GM21360 (cell line): ENCODE measurements around the gene MIDN.
"Not testable (repeated sequence)": the region's sequence is repeated elsewhere in the genome, so short reads cannot be mapped to it uniquely, and the experiment has no call there.

Experiments used
- ATAC-seq: cut with Tn5 transposase; IDR thresholded peaks from one replicate; pipeline ENCODE4 v1.9.1; 2021; ENCODE audit warnings: mild to moderate bottlenecking, moderate library complexity; ENCODE audit not compliant: unreplicated experiment

MIDN gene

GRCh38 chr19:1248139-1248785 is at the start of gene MIDN:
Gene MIDN (plus strand): TSS chr19:1248583. CDS start chr19:1250297, 1,714 bp downstream.
- ATAC-seq = peak; percentile 7

GRCh38 chr19:1199531-1199930 is 48.9 kb upstream of the MIDN start:
- no peak for ATAC-seq

- not testable (repeated sequence) for ATAC-seq
Measured at GRCh38 chr19:1200614-1201013, 47.8 kb upstream of the MIDN start.

- ATAC-seq = peak; percentile 80
Measured at GRCh38 chr19:1205114-1206099, 43.0 kb upstream of the MIDN start, which contains the start of gene STK11. Gene STK11 (plus strand): TSS chr19:1205778. CDS start chr19:1206914, 1,136 bp downstream.

- ATAC-seq = no peak
Measured at GRCh38 chr19:1206150-1206863, 42.1 kb upstream of the MIDN start.

GRCh38 chr19:1206864-1207450 is 41.4 kb upstream of the MIDN start:
- ATAC-seq = no peak

GRCh38 chr19:1208830-1209229 is 39.6 kb upstream of the MIDN start:
- not testable (repeated sequence) for ATAC-seq

GRCh38 chr19:1210227-1210538 is 38.2 kb upstream of the MIDN start:
- ATAC-seq = no peak

- ATAC-seq = no peak
Measured at GRCh38 chr19:1211494-1212234, 36.7 kb upstream of the MIDN start.

- ATAC-seq = no peak
Measured at GRCh38 chr19:1213391-1214286, 34.7 kb upstream of the MIDN start.

GRCh38 chr19:1214299-1214861 is 34.0 kb upstream of the MIDN start:
- ATAC-seq = no peak

- ATAC-seq = no peak
Measured at GRCh38 chr19:1214862-1215731, 33.3 kb upstream of the MIDN start.

- ATAC-seq = no peak
Measured at GRCh38 chr19:1216756-1217155, 31.6 kb upstream of the MIDN start.

GRCh38 chr19:1217366-1217765 is 31.0 kb upstream of the MIDN start:
- no peak for ATAC-seq

GRCh38 chr19:1218751-1219567 is 29.4 kb upstream of the MIDN start:
- ATAC-seq = no peak

GRCh38 chr19:1219786-1220476 is 28.5 kb upstream of the MIDN start:
- no peak for ATAC-seq
